HG02870 (cell line): ENCODE data around the gene FGF9.

Experiments used
- ATAC-seq: cut with Tn5 transposase; IDR thresholded peaks from one replicate; pipeline ENCODE4 v1.9.1; 2021; ENCODE audit warnings: mild to moderate bottlenecking, moderate library complexity; ENCODE audit not compliant: unreplicated experiment

Gene FGF9

DNA sequence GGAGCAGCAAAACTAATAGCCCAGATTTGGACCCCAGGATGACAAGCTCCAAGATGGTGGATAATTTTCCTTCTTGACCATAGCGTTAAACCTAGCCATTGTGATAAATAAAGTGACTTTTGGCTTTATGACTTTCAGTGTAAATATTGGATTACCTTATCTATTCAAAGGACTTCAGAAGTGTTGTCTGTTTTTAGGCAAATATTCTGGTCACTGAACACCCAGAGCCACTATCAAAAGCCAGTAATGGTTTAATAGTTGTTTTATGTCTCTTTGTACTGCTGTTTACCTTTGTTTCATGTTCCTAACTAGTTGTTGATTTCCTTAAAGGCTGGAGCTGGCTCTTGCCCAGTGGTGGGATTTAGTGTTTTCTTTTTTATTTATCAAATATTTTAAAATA, 81.6 kb downstream of the FGF9 start:
- ATAC-seq: no peak

DNA sequence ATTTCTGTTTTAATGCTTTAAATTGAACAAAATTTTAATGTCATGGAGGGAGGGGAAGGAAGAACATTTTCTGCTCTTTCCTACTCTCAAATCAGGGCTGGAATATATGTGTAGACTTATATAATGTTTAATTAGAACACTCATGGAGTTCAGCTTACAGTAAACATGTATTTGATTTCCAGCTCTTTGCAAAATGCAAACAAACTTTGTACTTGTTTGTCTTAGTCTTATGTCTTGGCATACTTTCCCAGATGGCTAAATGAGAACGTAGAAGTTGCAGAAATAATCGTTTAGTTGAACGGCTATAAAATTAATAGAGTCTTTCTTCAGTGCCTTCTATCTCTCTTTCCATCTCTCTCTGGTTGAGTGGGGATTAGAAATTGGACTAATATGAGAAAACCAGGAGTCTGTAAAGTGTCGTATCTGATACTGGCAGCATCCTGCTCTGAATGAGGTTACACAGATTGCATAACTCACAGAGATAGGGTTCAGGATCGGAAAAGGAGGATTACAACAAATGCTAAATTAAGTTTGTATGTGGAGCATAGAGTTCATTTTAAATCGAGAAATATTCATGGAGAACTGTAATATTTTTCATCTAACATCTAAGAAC, 82.3 kb downstream of the FGF9 start:
- ATAC-seq: no peak
